NT2/D1 (cell line): Measurements from ENCODE around the gene NPDC1.

Source experiments
- DNase-seq: peaks from one replicate; pipeline ENCODE4 v3.0.0-alpha.2; 2011; ENCODE audit warnings: low read depth, low spot score
- H3K27me3 ChIP-seq: 2 replicates; pipeline ENCODE4 v1.6.0; 2011; ENCODE audit warnings: mild to moderate bottlenecking; ENCODE audit not compliant: insufficient read length, insufficient read depth
- H3K36me3 ChIP-seq: 2 replicates; pipeline ENCODE4 v1.6.1; 2011; ENCODE audit warnings: mild to moderate bottlenecking, low read length, mixed read lengths; ENCODE audit not compliant: insufficient read depth, insufficient read length
- H3K4me1 ChIP-seq: 2 replicates; pipeline ENCODE4 v1.5.1; 2011; ENCODE audit not compliant: insufficient read depth, insufficient read length
- H3K4me3 ChIP-seq: 2 replicates; pipeline ENCODE4 v1.5.1; 2011; ENCODE audit warnings: low read depth; ENCODE audit not compliant: insufficient read length
- H3K9ac ChIP-seq: 2 replicates; pipeline ENCODE4 v1.6.0; 2011; ENCODE audit warnings: low read depth; ENCODE audit not compliant: insufficient read length
- H3K9me3 ChIP-seq: 2 replicates; pipeline ENCODE4 v1.5.1; 2011; ENCODE audit warnings: mild to moderate bottlenecking, low read length; ENCODE audit not compliant: insufficient read depth
- SUZ12 ChIP-seq: IDR thresholded peaks from 2 replicates; pipeline ENCODE4 v1.6.1; 2011; ENCODE audit not compliant: insufficient read length, insufficient read depth; ENCODE audit errors: extremely low read depth
- YY1 ChIP-seq: IDR thresholded peaks from 2 replicates; pipeline ENCODE4 v1.6.1; 2011; ENCODE audit not compliant: insufficient read length, insufficient read depth
- ZNF274 ChIP-seq: IDR thresholded peaks from 2 replicates; pipeline ENCODE4 v1.6.1; 2011; ENCODE audit warnings: mild to moderate bottlenecking, low read depth, low read length

Gene NPDC1

DNA sequence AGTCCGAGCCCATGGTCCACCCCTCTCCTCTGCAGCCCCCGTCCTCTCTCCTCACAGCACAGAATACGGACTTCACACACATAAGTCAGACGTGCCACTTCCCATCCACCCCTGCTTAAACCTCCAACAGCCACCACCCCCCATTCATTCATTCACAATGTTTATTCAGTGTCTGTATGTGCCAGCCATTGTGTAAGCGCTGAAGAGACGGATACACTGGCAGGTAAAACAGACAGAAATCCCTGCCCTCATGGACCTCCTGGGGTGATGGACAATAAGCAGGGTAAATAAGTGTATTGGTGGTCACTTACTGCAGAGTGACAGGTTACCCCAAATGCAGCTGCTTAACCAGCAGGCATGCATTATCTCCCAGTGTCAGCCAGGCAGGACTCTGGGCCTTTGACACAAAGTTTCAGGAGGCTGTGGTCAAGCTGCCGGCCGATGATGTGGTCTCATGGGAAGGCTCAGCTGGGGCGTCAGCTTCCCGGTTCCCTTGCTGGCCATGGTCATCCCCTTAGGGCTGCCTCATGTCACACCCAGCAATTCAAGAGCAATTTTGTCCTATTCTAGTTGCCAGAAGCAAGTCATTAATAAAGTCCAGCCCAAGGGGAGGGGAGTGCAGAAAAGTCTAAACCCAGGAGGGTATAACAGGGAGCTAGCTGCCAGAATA, 55.6 kb downstream of the NPDC1 start:
- Histone ChIP-seq H3K9ac (no peak overlapping the region), H3K4me3 (no peak overlapping the region), H3K9me3 (peaks cover 10% of the 10 kb centered on the region; the same call in 1 of the 2 replicates), H3K27me3 (no peaks in the 10 kb centered on the region), H3K4me1 (peaks cover 23% of the 10 kb centered on the region), H3K36me3 (peaks cover 25% of the 10 kb centered on the region)
- DNase-seq: no peak
- no peak for TF ChIP-seq ZNF274
- no peak for TF ChIP-seq SUZ12
- TF ChIP-seq YY1: no peak
